Body of pancreas (tissue), 4 donors: ENCODE results near the gene MAGI1.

Experiments
- CTCF ChIP-seq, 7 experiments: fragments of 450-650 bp in 4 of 7; fragments of 200-600 bp in 3 of 7; sonication (generic) in 3 of 7; IDR thresholded peaks; one replicate each; pipeline ENCODE4 v1.5.1; 2016 to 2019; ENCODE audit warnings: antibody characterized with exemption in 7 of 7
- POLR2A ChIP-seq, 3 donors: fragments of 450-650 bp; IDR thresholded peaks; one replicate each; pipeline ENCODE4 v1.6.1; 2016; ENCODE audit warnings: antibody characterized with exemption in 3 of 3, mild to moderate bottlenecking in 2 of 3

GRCh38 chr3:65984975-65985374 is 53.7 kb downstream of the MAGI1 start:
- TF ChIP-seq CTCF (IDR thresholded peaks at IDR 0.05) (no peak), POLR2A (IDR thresholded peaks at IDR 0.05) (no peak)
